HG03558 (cell line): ENCODE results near the gene FASTKD3.
"Not testable (repeated sequence)": the region's sequence is repeated elsewhere in the genome, so short reads cannot be mapped to it uniquely, and the experiment has no call there.

Experiments
- ATAC-seq: cut with Tn5 transposase; IDR thresholded peaks from one replicate; pipeline ENCODE4 v1.9.1; 2021; ENCODE audit warnings: moderate number of reproducible peaks; ENCODE audit not compliant: unreplicated experiment; ENCODE audit errors: extremely low read depth

FASTKD3 gene

GRCh38 chr5:7868773-7869473 lies at the start of gene FASTKD3, which contains the start of gene MTRR:
Gene FASTKD3 (minus strand): TSS chr5:7869031. CDS start chr5:7868083, 948 bp downstream.
Gene MTRR (plus strand): TSS chr5:7869148. CDS start chr5:7870795, 1,647 bp downstream.
- ATAC-seq, result peak; percentile 92

DNA sequence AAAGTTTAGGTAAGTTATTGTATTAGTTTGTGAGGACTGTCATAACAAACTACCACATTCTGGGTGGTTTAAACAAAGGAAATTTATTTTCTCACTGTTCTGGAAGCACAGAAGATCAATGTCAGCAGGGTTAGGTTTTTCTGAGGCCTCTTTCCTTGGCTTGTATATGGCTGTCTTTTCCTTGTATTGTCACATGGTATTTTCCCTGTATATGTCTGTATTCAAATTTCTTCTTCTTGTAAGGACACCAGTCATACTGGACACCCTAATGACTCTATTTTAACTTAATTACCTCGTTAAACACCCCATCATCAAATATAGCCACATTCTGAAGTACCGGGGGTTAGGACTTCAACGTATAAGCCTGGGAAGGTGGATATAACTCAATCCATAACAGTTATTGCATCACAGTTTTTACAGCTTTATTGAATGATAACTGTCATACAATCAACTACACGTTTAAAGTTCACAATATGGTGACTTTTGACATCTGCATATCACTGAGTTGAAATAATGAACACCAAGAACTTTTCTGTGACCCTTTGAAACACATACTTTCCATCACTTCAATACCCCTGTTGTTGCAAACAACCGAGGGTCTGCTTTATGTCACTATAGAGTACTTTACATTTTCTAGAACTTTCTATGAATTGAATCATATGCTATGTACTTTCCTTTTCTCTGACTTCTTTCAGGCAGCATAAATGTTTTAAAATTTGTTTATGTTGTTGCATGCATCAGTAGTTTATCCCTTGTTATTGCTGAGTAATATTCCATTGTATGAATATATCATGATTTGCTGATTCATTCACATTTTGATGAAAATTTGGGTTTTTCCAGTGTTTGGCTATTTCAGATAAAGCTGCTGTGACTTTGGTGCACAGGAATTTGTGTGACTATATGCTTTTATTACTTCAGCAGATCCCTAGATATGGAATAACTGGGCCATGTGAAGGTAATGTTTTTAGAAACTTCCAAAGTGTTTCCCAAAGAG lies 48.6 kb upstream of the FASTKD3 start:
- no peak for ATAC-seq

- no peak for ATAC-seq
Measured at GRCh38 chr5:7916171-7916804, 47.5 kb upstream of the FASTKD3 start.

GRCh38 chr5:7911429-7911771 lies 42.6 kb upstream of the FASTKD3 start:
- not testable (repeated sequence) for ATAC-seq

- ATAC-seq, result peak; percentile 54
Measured at GRCh38 chr5:7910738-7911428, 42.1 kb upstream of the FASTKD3 start.

GRCh38 chr5:7908317-7908716 lies 39.5 kb upstream of the FASTKD3 start:
- ATAC-seq, result no peak

DNA sequence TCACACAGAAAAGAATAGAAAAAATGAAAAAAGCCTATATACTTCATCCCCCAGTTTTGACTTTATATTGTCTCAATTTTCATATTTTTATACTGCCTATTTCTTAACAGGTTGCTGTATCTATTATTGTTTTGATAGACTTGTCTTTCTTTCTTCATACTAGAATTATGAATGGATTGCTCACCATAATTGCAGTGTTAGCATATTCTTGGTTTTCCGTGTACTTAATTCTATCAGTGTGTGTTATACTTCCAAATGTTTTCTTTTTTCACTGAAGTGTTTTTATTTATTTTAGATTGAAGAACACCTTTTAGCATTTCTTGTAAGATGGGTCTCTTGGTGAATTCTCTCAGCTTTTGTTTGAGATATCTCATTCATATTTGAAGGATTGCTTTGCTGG lies 38.8 kb upstream of the FASTKD3 start:
- ATAC-seq, result no peak

DNA sequence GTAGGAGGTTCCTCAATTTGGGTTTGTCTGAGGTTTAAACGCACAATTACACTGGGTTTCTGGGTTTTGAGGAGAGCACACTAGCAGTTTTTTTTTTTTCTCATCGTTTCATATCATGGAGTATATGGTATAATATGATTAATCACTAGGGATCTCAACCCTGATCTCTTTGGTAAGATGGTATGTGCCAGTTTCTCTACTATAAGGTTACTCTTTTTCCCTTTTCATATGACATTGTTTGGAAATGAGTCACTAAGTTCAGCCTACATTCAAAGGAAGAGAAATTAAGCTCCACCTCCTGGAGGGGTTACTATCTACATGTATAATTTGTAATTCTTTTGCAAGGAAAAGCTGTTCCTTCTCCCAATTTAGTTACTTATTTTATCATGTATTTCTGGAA lies 35.3 kb upstream of the FASTKD3 start:
- no peak for ATAC-seq

GRCh38 chr5:7902666-7903625 lies 34.1 kb upstream of the FASTKD3 start:
- no peak for ATAC-seq

DNA sequence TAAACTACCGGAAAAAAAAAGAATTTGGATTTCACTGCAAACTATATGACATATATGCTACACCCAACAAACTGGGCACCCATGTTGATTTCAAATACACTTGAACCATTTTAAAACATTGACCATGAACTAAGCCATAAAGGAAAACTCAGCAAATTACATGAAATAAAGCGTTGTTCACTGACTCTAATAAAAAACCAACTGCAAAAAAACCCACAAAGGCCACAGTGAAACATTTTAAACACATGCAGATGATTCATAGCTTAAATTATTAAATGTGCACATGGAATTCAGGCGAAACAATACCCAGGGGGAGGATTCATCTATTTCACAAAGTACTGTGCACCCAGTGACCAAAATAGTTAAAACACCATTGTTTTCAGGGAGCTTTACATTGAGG lies 33.4 kb upstream of the FASTKD3 start:
- no peak for ATAC-seq

GRCh38 chr5:7897014-7897600 lies 28.3 kb upstream of the FASTKD3 start:
- no peak for ATAC-seq

DNA sequence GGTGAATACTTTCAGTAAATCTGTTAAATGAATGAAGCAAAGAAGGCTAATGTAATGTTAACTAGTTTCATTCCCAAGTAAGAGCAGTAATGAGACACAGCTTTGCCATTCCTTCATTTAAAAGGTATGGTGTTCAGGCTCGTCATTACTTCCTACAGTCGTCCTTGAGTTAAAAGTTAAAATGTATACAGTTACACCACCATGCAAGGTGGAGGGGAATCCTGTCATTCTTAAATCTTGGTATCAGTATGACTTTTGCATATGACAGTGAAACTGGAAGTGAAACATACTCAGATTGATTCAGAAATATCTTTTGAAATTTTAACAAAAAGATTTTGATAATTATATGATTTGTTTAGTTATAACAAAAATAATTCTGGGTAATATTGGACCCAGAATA lies 26.0 kb upstream of the FASTKD3 start:
- ATAC-seq, result peak; percentile 98

- no peak for ATAC-seq
Measured at GRCh38 chr5:7894439-7894838, 25.6 kb upstream of the FASTKD3 start.

DNA sequence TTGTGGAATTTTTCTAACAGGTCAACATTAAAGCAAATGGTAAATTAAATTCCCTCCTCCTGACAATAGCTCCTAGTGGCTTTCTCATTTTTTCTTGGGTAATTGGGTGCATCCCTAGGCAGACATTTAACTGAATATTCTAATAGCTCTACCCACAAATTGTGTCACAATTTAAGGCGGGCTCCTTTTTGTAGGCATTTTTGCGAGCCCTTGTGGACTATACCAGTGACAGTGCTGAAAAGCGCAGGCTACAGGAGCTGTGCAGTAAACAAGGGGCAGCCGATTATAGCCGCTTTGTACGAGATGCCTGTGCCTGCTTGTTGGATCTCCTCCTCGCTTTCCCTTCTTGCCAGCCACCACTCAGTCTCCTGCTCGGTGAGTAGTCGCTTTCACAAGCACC lies 20.1 kb upstream of the FASTKD3 start:
- ATAC-seq, result no peak

DNA sequence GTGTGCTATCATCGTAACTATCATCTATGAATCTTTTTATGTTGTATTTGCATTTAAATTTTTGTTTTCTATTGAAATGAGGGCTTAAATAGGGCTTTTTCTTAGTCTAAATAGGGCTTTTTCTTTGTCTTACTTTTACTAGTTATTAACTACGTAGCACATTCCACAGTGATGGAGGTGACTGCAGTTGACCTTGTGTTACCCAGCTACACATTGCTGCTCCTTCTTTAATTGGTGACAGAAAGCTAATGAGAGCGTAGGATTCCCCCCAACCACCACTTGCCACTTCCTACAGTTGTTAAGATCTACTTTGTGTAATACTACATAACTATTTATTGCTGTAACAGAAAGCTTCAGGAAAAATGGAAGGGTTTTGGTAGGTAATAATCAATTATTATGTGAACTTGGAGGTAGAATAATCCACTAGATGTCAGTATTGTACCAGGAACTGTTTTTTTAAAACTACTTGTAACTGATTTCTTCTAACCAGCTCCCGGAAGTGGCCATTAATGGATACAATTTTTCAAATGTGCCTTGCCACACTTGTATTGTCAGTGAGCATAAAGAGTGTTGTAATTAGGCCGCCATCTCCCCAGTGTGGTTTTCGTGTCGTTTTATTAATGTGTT lies 18.1 kb upstream of the FASTKD3 start:
- ATAC-seq, result no peak

GRCh38 chr5:7884491-7885267 lies 15.8 kb upstream of the FASTKD3 start:
- ATAC-seq, result no peak

DNA sequence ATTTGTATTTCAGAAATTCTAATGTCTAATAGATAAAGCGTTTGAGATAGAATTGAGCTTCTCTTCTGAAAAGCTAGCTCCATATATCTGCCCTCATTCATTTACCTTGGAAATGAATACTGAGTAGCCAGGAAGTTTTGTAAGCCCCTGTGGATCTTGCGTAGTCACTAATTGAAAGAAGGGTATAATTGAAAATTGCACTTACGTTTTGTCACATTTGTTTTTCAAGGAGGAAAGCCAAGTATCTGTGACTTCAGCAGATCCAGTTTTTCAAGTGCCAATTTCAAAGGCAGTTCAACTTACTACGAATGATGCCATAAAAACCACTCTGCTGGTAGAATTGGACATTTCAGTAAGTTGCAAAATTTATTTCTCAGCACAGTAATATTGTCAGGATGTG lies 14.1 kb upstream of the FASTKD3 start:
- no peak for ATAC-seq

GRCh38 chr5:7881816-7882215 lies 13.0 kb upstream of the FASTKD3 start:
- no peak for ATAC-seq
